ENCODE data around the gene HPSE2.

DNA sequence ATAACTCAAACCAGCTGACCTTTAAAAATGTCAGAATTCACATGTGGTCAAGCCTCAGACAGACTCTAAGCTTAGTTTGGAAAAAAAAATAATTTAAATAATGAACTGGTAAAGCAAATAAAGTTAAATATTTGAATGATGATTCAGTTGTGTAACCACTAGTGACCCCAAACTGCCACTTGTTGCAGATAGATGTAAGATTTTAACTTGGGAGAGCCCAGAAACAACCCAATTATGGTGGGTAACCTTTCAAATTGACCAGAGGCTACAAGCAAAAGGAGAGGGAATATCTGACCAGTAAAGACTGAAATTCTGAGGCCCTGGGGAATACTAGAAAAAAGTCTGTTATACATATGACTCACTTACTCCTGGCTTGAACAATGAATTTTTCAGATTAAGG lies 268.1 kb downstream of the HPSE2 start:
- TF ChIP-seq SIRT6 (IDR thresholded peaks at IDR 0.05; ENCODE audit: low read length), result no peak
- no peak for TF ChIP-seq CTCF (IDR thresholded peaks at IDR 0.05; ENCODE audit: control extremely low read depth in 1 of 3, insufficient read depth in 1 of 3, low read depth in 1 of 3, low read length in 3 of 3)
- no peak for TF ChIP-seq POU5F1 (IDR thresholded peaks at IDR 0.05; ENCODE audit: low read depth, low read length)
- no peak for TF ChIP-seq CBX5 (IDR thresholded peaks at IDR 0.05; ENCODE audit: low read depth, low read length)
- no peak for TF ChIP-seq TAF1 (IDR thresholded peaks at IDR 0.05; ENCODE audit: low read depth, low read length)
- no peak for TF ChIP-seq TAF7 (optimal IDR thresholded peaks at IDR 0.05; ENCODE audit: borderline replicate concordance, low read depth, low read length)
- no peak for TF ChIP-seq HDAC6 (IDR thresholded peaks at IDR 0.05; ENCODE audit: low read depth, low read length)
- no peak for TF ChIP-seq CEBPB (IDR thresholded peaks at IDR 0.05; ENCODE audit: low read depth, low read length)

Data from H1 (cell line).